HCT116 (cell line): ENCODE data around the gene PRICKLE2.

Experiments
- EGR1 ChIP-seq: IDR thresholded peaks from 2 replicates; pipeline ENCODE4 v1.6.1; 2012; ENCODE audit warnings: low read depth
- EZH2 ChIP-seq: fragments of 200-600 bp; sonication (generic); IDR thresholded peaks from 2 replicates; pipeline ENCODE4 v1.6.1; 2017; ENCODE audit warnings: antibody characterized with exemption, mixed run types
- POLR2A ChIP-seq: IDR thresholded peaks from 2 replicates; pipeline ENCODE4 v1.7.0; 2011; ENCODE audit warnings: borderline replicate concordance; ENCODE audit not compliant: insufficient read depth, insufficient read length; ENCODE audit errors: extremely low read depth
- POLR2AphosphoS5 ChIP-seq: IDR thresholded peaks from 2 replicates; pipeline ENCODE4 v1.6.1; 2011; ENCODE audit warnings: mild to moderate bottlenecking, low read depth, low read length, moderate library complexity
- SIN3A ChIP-seq: IDR thresholded peaks from 2 replicates; pipeline ENCODE4 v1.6.1; 2012; ENCODE audit warnings: low read depth
- ZBTB33 ChIP-seq: IDR thresholded peaks from 2 replicates; pipeline ENCODE4 v1.6.1; 2011; ENCODE audit warnings: mild to moderate bottlenecking, low read length, moderate library complexity; ENCODE audit not compliant: insufficient replicate concordance; ENCODE audit errors: extremely low read depth
- ZFX ChIP-seq: fragments of 450-650 bp; IDR thresholded peaks from 2 replicates; pipeline ENCODE4 v1.6.1; 2017
- ZNF274 ChIP-seq: fragments of 200-500 bp; sonication (Bioruptor generic); IDR thresholded peaks from 2 replicates; pipeline ENCODE4 v1.6.1; 2014; ENCODE audit warnings: mild to moderate bottlenecking, low read depth, low read length, inconsistent platforms
- TF ChIP-seq, protein P1 (sequence below), 3 experiments: fragments of 200-600 bp in 1 of 3; sonication (generic) in 1 of 3; IDR thresholded peaks in 2 of 3; conservative IDR thresholded peaks in 1 of 3; 2 replicates each; pipeline ENCODE4 v1.5.1; 2012 to 2017; ENCODE audit warnings: low read depth in 2 of 3, low read length in 2 of 3, antibody characterized with exemption in 1 of 3, borderline replicate concordance in 1 of 3, control low read depth in 1 of 3, mild to moderate bottlenecking in 1 of 3, mixed read lengths in 1 of 3, mixed run types in 1 of 3, moderate library complexity in 1 of 3; ENCODE audit not compliant: insufficient read depth in 1 of 3

- TF ChIP-seq, protein P1, sequence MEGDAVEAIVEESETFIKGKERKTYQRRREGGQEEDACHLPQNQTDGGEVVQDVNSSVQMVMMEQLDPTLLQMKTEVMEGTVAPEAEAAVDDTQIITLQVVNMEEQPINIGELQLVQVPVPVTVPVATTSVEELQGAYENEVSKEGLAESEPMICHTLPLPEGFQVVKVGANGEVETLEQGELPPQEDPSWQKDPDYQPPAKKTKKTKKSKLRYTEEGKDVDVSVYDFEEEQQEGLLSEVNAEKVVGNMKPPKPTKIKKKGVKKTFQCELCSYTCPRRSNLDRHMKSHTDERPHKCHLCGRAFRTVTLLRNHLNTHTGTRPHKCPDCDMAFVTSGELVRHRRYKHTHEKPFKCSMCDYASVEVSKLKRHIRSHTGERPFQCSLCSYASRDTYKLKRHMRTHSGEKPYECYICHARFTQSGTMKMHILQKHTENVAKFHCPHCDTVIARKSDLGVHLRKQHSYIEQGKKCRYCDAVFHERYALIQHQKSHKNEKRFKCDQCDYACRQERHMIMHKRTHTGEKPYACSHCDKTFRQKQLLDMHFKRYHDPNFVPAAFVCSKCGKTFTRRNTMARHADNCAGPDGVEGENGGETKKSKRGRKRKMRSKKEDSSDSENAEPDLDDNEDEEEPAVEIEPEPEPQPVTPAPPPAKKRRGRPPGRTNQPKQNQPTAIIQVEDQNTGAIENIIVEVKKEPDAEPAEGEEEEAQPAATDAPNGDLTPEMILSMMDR (IDR thresholded peaks at IDR 0.05 in 2 of 3, conservative IDR thresholded peaks at IDR 0.05 in 1 of 3; ENCODE audit: borderline replicate concordance in 1 of 3, insufficient read depth in 1 of 3, low read depth in 2 of 3, low read length in 2 of 3), result no peak
- TF ChIP-seq ZBTB33 (no peak), ZFX (no peak), POLR2A (no peak), ZNF274 (no peak), SIN3A (no peak), EGR1 (no peak), EZH2 (no peak), POLR2AphosphoS5 (no peak)
Observed at GRCh38 chr3:64161481-64161952, 63.7 kb downstream of the PRICKLE2 start.
